Fibroblast of peridontal ligament (primary cell): ENCODE results near the gene SLC29A3.
A peak's percentile ranks its signal among the peaks of the same experiment; 100 is the strongest.
"Not testable (repeated sequence)": the region's sequence is repeated elsewhere in the genome, so short reads cannot be mapped to it uniquely, and the experiment has no call there.

Experiments used
- DNase-seq: peaks from one replicate; pipeline ENCODE4 v3.0.0-alpha.2; 2010; ENCODE audit errors: extremely low read depth

The SLC29A3 gene

DNA sequence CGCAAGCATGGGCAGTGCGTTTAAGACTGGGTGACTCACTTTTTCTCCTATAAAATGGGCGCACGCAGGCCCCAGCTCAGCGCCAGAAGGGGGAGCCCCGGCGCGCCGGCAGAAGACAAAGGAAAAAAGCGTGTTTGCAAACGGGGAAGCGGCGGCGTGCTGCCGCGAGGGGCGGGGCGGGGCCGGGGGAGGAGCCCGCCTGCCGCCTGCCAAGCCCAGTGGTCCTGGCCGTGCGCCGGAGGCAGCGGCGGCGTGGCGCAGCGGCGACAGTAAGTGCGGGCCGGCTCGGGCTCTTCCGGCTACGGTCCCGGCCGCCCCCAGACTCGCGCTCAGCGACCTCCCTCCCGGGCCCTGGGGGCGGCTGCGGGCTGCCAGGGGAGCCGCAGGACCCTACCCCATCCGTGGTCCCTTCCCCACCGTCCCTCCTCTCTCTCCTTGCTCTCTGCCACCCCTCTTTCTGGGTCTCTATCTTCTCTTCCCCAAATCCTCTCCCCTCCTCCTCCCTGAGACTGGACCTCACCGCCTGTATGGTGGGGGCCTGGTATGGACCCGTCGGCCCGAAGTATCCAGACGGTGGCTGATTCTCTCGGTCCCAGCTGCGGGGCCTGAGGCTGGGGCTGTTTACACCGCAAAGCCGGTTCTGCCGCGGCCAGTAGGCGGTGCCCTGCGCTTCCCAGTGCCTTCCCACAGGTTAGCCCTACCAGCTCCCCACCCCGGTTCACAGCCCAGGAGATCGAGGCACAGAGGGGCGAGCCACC, at the start of gene SLC29A3:
SLC29A3 (plus strand) TSS at position 218 of the 758 bp plus-strand sequence; CDS start at position 269, 51 bp downstream.
- DNase-seq, result peak; percentile 48

DNA sequence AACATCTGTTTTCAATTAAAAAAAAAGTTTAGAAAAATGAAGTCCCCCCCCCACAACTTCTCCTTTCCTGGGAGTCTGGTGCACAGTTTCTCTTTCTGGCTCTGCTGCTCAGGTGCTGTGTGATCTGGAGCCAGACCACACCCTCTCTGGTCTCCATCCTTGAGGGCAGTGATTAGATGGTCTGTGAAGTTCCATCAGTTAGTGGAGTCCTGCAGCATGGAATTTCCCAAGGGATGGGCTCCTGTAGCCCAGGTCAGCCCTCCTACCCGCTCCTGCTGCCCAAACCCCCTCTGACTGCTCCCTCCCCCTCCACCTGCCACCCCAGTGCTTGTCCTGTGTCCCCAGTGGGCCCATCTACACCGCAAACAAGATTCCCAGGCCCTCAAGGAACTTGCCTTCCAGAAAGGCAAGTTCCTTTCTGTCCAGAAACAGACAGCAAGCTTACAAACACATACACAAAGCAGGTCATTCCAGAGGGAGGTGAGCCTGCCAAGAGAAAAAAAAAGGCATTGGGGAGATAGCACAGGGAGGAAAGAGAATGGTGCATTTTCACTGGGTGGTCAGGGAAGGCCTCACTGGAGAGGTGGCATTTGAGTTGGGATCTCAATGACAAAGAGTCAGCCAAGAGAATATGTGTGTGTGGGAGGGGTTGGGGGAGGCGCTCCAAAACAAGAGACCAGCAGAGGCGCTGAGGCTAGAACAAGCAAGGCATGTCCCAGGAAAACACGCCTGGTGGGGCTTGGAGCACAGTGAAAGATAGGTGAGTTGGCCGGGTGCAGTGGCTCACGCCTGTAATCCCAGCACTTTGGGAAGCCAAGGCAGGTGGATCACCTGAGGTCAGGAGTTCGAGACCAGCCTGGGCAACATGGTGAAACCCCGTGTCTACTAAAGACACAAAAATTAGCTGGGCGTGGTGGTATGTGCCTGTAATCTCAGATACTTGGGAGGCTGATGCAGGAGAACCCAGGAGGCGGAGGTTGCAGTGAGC, 49.5 kb upstream of the SLC29A3 start:
- DNase-seq, result no peak

DNA sequence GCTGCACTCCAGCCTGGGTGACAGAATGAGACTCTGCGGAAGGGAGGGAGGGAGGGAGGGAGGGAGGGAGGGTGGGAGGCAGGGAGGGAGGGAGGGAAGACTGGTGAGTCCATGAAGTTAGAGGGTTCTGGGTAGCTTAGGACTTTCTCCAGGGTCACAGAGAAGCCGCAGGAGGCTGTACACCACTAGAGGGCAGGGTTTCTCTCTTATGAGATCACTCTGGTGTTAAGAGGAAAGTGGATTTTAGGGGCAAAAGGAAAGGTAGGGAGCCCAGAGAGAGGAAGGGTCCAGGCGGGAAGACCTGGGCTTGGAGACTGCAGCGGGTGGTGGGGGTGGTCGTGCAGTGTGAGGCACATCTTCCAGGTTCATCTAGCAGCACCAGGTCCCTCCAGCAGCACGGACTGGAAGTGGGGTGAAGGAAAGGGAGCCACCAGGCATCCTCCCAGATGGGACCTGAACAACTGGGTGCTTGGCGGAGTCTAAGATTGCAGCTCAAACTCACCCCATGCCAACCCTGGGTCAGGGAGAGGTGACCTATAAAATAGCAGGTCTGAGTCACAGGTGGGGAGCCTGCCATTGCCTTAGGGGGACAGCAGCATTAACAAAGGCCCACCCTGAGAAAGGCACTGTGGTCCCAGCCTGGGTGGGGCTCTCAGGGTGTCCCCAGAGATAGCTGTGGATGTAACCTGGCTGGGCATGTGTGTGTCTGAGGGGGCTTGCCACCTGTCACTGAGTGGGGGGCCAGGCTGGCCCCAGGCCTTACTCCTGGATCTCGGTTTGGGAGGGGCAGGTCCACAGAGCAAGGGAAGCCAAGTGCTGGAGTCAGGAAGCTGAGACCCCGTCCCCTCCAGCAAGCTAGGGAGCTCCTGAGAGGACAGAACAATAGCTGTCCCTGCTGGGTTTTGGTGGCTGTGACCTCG, 48.5 kb upstream of the SLC29A3 start:
- peak; percentile 76 for DNase-seq

DNA sequence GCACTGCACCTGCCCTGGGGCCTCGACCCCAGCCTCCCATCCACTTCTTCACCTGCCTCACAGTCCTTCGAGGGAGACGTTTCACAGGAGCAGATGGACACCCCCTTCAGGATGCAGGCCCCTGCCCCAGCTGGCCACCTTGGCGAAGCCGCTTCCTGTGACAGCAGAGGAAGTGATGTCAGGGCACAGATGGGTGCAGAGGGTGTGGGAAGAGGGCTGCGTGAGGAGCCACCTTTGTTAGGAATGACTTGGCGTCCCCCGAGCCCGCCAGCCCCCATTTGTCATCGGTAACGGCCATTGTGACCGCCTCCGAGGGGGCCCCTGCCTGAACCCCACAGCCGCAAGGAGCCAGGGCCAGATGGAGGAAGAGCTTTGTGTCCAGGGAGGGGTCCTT, 47.4 kb upstream of the SLC29A3 start:
- DNase-seq, result no peak

DNA sequence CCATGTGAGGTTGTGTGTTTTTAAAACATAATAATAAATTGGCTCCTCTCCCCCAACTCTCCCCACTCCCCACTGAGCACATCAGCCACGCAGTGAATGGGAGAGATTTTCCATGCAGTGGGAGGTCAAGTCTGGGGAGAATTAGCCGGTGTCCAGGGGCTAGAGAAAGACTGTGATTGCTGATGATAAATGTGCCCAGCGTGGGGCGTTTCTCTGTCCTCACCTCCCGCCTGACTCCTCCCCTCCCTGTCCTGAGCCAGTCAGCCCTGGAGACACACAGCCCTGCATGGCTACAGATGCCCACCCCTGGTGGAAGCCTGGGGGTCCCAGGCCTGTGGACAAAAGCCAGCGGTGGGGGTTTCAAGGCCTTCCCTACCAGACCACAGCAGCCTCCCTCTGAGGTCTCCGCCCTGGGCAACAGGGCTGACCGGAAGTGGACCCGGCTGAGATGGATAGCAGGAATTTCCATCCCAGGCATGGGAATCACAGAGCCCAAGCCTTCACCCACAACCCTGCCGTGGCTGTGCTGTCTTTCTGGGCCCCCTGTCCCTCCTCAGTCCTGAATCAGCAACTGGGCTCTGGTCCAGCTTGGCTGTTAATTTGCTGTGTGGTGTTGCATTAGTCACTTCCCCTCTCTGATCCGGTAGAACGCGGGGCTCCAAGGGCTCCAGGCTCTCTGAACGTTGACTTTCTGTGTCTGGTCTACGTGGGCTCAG, 46.8 kb upstream of the SLC29A3 start:
- no peak for DNase-seq

DNA sequence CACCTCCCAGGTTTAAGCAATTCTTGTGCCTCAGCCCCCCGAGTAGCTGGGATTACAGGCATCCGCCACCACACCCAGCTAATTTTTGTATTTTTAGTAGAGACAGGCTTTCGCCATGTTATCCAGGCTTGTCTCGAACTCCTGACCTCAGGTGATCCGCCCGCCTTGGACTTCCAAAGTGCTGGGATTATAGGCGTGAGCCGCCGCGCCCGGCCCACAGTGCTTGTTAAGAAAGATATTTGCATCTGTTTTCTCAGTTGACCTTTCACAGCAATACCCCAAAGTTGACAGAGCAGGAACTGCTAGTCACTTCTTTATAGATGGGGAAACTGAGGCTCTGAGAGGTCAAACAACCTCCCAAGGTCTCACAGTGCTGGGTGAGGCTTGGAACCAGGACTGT, 46.1 kb upstream of the SLC29A3 start:
- not testable (repeated sequence) for DNase-seq

DNA sequence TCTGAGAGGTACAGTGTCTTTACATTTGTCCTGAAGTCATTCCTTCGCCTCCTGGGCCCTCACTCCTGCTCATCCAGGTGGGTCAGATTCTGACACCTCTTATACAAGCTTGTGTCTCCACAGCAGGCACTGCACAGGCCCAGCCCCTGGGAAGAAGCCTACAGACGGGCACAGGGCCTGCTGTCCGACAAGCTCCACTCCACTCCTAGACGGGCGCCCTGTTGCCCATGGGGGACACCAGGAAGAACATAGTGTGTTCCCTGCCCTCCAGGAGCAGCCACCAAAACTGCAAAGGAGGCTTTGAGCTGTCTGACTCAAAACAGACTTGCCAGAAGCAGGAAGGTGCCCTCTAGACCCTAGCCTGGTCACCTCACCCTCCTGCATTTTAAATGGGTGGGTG, 45.6 kb upstream of the SLC29A3 start:
- DNase-seq, result no peak

DNA sequence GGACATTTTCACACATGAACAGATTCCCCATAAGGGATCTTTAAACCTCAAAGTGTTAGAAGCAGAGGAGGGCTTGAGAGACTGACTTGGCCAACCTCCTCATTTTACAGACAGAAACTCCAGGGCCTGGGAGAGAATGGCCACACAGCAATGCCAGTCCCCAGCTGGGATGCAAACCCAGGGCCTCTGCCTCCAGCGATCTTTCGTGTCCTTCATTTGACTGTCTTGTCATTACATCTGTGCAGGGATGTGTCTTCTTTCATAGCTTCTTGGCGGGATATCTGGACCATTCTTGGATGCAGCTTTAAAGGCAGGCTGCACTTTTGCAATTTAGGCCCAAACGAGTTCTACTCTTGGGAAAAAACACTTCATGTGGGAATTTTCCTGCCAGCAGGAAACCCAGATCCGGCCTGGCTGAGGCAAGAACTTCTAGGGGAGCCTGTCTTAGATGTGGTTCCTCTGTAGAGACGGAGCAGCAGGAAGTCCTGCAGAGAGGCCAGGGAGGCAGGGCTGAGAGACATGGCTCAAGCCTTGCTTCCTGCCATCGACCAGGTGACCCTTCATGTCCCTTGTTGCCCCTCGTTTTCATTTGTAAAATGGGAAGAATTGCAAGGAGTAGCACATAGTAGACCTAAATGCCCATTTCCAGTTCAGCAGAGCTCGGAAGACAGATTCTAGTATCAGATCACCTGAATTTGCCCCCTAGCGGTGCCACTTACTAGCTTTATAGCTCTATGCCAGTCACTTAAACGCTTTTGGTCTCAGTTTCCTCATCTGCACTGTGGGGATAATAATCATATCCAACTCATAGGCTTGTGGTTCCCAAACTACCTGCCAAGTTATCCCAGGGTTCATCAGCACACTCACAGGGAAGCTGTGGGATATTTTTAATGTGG, 43.9 kb upstream of the SLC29A3 start:
- DNase-seq, result no peak

DNA sequence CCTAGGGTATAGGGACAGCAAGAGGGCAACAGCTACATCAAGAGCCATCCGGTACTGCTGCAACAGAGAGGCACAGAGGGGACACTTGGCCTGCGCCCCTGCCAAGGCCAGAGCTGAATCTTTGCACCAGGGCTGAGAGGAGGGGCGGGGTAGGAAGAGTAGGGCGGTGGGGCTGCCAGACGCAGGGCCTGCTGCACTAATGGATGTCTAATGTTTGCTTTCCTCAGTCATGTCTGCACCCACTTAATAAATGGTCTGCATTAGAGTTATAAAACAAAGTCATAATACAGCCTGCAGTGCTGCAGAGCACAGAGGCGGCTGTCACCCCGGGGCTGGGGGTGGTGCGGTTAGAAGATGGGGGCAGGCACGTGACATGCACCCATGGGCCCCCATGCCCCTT, 42.2 kb upstream of the SLC29A3 start:
- no peak for DNase-seq

DNA sequence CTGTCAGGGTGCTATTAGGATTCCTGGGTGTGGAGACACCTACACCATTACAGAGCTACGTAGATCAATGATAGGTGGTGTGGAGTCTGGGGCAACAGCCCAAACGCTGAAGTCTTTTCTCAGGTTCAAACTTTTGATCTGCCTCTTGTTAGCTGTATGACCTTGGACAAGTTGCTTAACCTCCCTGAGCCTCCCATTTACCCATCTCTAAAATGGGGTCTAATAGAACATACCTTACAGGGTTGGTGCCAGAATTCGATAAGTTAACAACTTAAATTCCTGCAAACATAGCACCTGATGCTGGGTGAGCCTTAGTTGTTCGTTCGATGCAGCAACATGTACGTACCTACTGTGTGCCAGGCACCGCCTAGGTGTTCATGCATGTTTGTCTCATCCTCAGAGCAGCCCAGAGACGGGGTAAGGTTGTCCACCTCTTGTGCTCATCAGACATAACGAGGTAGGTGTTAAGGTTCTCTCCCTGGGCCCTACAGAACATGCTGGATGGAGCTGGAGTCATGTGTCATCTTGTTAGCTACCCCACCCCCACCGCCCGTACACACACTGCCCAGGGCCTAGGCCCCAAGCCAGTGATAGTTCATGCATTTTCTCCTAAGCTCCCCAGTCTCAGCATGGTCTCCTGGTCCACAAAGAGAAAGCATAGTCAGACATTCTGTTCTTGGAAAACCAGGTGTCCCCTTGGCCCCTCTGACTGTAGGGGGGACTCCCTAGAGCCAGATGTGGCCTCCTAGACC, 41.0 kb upstream of the SLC29A3 start:
- no peak for DNase-seq

DNA sequence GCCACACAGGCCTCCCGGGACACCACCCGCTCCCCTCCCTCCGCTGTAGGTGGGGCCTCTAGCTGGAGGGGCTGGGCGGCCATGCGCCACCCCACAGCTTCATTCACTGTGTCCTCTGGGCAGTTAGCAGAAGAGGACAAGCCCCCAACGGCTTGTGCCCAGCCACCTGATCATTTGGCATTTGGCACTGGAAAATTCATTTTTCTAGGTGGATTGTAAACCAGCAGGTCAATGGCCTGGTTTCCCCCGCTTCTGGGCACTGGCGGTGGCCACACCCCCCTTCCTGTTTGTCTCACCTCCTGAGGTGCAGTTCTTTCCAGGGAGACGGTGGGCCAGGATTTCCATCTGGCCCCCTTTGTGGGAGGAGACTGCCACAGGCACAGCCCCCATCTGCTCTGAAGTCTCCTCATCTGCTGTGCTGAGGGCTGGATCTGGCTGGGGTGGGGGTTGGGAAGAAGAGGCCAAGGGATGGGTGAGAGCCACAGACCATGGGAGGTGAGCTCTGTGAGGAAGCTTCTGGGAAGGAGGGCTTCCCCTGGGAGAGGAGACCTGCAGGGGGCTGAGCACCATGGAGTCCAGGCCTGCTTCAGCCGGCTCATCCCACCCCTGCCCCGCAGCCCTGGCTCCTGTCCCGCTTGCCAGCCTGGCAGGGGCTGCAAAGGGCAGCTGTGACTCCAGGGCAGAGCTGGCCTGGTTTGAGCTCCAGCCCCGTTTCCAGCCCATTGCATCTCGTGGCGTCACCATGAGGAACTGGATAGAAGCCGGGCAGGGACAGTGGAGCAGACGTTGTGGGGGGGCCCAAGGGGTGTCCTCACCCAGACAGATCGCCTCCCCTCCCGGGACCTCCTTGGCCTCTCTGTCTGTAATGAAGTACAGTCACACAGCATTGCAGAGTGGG, 40.1 kb upstream of the SLC29A3 start:
- no peak for DNase-seq

DNA sequence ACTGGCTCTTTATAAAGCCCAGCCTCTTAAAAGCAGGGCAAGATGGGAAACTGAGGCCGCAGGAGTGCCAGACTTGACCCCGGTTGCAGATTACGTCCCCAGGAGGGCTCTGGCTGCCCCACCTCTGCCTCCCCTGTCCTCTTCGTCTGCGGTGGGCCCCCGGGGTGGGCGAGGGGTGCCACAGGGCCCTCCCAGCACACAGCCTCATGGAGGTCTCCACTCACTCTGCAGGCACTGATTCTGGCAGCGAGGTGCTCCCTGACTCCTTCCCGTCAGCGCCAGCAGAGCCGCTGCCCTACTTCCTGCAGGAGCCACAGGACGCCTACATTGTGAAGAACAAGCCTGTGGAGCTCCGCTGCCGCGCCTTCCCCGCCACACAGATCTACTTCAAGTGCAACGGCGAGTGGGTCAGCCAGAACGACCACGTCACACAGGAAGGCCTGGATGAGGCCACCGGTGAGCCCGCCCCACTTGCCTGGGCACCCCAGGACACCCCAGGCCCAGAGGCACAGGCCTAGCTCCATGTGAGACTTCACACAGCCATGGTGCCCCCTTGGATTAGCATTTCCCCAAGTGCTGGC, 39.4 kb upstream of the SLC29A3 start:
- no peak for DNase-seq

DNA sequence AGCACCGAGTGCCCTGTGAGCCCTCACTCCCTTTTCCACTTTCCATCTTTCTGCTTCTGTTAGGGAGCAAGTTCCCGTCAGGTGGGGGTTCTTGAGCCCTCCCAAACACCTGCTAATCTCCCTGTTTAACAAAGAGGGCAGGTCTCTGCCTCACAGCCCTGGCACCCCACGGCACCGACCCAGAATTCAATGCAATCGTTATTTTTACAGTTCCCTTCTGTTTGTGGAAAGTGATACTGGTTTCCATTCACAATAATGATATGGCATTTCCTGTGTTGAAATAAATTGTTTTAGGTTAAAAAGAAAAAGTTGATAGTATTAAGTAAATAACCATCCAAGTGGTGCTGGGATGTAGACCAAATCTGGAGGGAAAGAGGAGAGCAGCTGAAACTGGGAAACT, 38.8 kb upstream of the SLC29A3 start:
- DNase-seq, result no peak

DNA sequence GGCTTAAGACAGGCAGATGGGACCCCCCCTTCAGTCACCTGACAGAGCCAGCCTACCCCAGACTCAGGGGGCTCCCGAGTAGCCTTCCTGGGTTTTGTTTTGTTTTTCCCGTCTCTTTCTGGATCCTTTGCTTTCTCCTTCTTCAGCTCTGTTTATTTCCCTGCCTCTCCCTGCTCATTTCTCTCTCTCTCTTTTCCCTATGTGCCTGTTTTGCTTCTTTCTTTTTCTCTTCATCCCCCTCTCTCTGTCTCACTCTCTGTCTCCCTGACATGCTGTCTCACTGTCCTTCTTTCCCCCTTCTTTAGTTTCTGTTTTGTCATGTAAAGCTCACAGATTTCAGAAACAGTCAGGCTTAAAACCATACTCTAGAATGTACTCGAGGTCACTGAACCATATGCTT, 38.2 kb upstream of the SLC29A3 start:
- no peak for DNase-seq

DNA sequence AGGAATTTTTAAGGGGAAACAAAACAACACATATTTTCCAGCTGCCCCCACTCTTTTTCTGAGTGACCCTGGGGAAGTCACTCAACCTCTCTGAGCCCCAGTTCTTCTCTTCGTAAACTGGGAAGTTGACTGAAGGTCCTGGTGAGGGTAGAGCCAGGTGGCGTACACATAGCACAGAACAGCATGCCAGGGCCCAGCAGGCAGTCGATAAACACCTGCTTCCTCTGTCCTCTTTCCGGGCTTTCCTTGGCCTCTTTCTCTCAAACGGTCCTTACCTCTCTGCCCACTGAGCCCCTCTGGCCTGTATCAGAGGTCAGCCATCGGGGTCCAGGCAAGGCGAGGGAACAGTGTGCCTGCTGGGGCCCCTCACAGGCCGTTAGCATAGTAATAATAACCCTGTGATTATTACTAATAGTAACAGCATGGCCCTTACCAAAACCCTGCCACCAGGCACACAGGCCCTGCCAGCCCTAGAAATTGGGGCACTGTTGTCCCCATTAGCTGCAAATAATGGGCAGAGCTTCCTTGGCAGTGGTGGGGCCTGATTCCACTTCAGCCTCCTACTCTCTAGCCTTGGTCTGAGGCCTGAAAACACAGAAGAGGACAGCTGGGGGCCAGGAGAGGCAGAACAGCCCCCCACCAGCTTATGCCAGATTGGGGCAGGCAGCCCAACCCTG, 37.3 kb upstream of the SLC29A3 start:
- no peak for DNase-seq

DNA sequence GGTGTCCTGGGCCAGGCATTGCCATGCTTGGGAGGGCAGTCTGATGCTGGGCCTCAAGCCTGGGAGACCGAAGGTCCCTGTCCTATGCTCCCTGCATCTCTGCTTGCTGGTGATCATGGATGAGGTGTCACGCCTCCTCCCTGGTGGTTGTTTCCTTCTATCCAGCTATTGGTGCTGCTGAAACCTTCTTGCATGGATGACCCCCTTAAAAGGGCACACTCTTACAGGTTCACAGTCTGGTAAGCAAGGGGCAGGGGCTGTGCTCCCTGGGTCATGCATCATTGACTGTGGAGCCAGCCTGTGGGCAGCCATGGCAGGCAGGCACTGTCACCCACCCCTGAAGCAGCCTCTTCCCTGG, 36.8 kb upstream of the SLC29A3 start:
- DNase-seq, result no peak

DNA sequence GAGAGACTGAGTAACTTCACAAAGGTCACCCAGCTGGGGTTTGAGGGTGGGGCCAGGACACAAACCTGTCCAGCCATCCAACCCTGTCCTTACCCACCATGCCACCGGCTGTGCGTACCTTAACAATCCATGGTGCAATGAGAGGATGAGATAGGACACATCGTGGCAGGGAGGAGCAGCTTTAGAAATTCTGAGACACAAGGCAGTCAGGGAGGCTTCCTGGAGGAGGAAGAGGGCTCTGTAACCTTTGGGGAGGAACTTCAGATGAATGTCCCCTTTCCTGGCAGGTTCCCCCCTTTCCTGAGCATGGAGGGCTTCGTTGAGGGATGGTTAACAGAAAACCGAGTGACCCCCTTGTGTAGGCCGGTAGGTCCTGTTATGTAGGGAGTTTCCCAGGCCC, 35.6 kb upstream of the SLC29A3 start:
- no peak for DNase-seq
